Esophagus muscularis mucosa (tissue), 3 donors: ENCODE data around the gene PCDHB15.

ENCODE experiments used
- POLR2A ChIP-seq: fragments of 450-650 bp; IDR thresholded peaks from one replicate; pipeline ENCODE4 v1.6.1; 2017; ENCODE audit warnings: antibody characterized with exemption, moderate library complexity, mild to moderate bottlenecking, low read depth
- POLR2AphosphoS5 ChIP-seq, 2 donors: sonication (generic); formaldehyde crosslinking; IDR thresholded peaks; one replicate each; pipeline ENCODE4 v1.6.1; 2017; ENCODE audit warnings: antibody characterized with exemption in 2 of 2
- TF ChIP-seq, protein P1 (sequence below), 3 experiments: fragments of 200-600 bp in 2 of 3; fragments of 450-650 bp in 1 of 3; sonication (generic) in 2 of 3; IDR thresholded peaks; one replicate each; pipeline ENCODE4 v1.5.1; 2017 to 2019; ENCODE audit warnings: antibody characterized with exemption in 3 of 3, mild to moderate bottlenecking in 2 of 3, moderate library complexity in 1 of 3

DNA sequence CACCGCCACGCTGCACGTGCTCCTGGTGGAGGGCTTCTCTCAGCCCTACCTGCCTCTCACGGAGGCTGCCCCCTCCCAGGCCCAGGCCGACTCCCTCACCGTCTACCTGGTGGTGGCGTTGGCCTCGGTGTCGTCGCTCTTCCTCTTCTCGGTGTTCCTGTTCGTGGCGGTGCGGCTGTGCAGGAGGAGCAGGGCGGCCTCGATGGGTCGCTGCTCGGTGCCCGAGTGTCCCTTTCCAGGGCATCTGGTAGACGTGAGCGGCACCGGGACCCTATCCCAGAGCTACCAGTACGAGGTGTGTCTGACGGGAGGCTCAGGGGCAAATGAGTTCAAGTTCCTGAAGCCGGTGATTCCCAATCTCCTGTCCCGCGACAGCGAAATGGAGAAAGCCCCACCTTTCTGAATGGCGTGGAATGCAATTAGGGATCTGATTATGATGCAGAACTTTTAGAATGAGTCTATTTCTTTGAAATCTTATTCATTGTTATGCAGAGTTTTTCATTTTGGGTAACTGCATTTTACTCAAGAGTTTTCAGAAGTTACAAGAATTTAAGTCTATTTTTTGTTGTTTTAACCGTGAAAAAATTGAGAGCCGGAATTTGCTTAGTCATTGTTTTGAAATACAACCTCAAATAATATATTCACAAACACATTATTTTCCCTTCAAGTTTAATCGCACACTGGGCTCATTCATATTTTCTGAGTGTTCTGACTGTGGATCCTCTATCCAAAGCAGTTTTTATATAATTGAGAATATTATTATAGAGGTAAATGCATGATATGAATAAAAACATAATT is 8.5 kb upstream of the PCDHB15 start:
- TF ChIP-seq, protein P1, sequence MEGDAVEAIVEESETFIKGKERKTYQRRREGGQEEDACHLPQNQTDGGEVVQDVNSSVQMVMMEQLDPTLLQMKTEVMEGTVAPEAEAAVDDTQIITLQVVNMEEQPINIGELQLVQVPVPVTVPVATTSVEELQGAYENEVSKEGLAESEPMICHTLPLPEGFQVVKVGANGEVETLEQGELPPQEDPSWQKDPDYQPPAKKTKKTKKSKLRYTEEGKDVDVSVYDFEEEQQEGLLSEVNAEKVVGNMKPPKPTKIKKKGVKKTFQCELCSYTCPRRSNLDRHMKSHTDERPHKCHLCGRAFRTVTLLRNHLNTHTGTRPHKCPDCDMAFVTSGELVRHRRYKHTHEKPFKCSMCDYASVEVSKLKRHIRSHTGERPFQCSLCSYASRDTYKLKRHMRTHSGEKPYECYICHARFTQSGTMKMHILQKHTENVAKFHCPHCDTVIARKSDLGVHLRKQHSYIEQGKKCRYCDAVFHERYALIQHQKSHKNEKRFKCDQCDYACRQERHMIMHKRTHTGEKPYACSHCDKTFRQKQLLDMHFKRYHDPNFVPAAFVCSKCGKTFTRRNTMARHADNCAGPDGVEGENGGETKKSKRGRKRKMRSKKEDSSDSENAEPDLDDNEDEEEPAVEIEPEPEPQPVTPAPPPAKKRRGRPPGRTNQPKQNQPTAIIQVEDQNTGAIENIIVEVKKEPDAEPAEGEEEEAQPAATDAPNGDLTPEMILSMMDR (IDR thresholded peaks at IDR 0.05) = no peak
- TF ChIP-seq POLR2A (no peak), POLR2AphosphoS5 (IDR thresholded peaks at IDR 0.05) (no peak)
